HG02588 (cell line): ENCODE measurements around the gene USP17L24.
"Not testable (repeated sequence)": the region's sequence is repeated elsewhere in the genome, so short reads cannot be mapped to it uniquely, and the experiment has no call there.

ENCODE experiments used
- ATAC-seq: cut with Tn5 transposase; IDR thresholded peaks from one replicate; pipeline ENCODE4 v1.9.1; 2021; ENCODE audit warnings: mild to moderate bottlenecking, moderate library complexity; ENCODE audit not compliant: unreplicated experiment

USP17L24 gene, protein sequence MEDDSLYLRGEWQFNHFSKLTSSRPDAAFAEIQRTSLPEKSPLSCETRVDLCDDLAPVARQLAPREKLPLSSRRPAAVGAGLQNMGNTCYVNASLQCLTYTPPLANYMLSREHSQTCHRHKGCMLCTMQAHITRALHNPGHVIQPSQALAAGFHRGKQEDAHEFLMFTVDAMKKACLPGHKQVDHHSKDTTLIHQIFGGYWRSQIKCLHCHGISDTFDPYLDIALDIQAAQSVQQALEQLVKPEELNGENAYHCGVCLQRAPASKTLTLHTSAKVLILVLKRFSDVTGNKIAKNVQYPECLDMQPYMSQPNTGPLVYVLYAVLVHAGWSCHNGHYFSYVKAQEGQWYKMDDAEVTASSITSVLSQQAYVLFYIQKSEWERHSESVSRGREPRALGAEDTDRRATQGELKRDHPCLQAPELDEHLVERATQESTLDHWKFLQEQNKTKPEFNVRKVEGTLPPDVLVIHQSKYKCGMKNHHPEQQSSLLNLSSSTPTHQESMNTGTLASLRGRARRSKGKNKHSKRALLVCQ

DNA sequence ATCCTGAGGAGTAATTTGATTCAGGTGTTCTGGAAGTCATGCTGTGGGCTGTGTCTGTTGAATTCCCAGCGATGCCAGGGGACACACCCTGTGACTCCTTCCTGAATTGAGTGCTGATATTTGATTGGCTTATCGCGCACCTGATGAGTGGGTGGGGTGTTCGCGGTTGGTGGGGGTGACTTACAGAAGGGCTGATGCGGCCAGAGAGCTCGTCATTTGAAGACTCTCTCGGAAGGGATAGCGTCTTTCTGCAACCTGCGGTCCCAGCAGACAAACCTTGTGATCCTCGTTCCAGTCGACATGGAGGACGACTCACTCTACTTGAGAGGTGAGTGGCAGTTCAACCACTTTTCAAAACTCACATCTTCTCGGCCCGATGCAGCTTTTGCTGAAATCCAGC lies at the start of gene USP17L24:
Gene USP17L24, plus strand, starts transcription at position 301 of the 400 bp plus-strand sequence. Its CDS starts 0 bp downstream, at position 301.
- not testable (repeated sequence) for ATAC-seq

DNA sequence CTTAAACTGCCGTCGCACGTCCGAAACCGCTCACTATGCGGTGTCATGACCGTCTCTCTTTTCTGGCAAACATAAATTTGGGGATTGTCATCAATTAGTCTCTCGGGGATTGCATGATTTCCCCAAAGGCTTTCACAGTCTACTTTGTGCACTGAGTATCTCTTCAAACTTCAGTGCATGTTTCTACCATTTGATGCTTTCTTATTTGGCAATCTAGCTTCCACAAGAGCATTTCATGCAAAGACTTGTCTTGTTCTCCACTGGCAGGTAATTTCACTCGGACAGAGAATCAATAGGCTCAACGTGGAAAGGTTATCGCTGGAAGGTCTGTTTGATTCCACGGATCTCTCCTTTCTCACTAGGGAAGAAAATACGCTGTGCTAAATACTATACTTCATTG lies 774 bp upstream of the USP17L24 start:
- ATAC-seq: not testable (repeated sequence)

DNA sequence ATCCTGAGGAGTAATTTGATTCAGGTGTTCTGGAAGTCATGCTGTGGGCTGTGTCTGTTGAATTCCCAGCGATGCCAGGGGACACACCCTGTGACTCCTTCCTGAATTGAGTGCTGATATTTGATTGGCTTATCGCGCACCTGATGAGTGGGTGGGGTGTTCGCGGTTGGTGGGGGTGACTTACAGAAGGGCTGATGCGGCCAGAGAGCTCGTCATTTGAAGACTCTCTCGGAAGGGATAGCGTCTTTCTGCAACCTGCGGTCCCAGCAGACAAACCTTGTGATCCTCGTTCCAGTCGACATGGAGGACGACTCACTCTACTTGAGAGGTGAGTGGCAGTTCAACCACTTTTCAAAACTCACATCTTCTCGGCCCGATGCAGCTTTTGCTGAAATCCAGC lies 4.6 kb downstream of the USP17L24 start, which contains the start of gene USP17L25:
Gene USP17L25, plus strand, starts transcription at position 301 of the 400 bp plus-strand sequence. Its CDS starts 0 bp downstream, at position 301.
- not testable (repeated sequence) for ATAC-seq

DNA sequence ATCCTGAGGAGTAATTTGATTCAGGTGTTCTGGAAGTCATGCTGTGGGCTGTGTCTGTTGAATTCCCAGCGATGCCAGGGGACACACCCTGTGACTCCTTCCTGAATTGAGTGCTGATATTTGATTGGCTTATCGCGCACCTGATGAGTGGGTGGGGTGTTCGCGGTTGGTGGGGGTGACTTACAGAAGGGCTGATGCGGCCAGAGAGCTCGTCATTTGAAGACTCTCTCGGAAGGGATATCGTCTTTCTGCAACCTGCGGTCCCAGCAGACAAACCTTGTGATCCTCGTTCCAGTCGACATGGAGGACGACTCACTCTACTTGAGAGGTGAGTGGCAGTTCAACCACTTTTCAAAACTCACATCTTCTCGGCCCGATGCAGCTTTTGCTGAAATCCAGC lies 9.4 kb downstream of the USP17L24 start, which contains the start of gene USP17L26:
Gene USP17L26, plus strand, starts transcription at position 301 of the 400 bp plus-strand sequence. Its CDS starts 0 bp downstream, at position 301.
- ATAC-seq: not testable (repeated sequence)

DNA sequence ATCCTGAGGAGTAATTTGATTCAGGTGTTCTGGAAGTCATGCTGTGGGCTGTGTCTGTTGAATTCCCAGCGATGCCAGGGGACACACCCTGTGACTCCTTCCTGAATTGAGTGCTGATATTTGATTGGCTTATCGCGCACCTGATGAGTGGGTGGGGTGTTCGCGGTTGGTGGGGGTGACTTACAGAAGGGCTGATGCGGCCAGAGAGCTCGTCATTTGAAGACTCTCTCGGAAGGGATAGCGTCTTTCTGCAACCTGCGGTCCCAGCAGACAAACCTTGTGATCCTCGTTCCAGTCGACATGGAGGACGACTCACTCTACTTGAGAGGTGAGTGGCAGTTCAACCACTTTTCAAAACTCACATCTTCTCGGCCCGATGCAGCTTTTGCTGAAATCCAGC lies 14.1 kb downstream of the USP17L24 start, which contains the start of gene USP17L5:
Gene USP17L5, plus strand, starts transcription at position 301 of the 400 bp plus-strand sequence. Its CDS starts 0 bp downstream, at position 301.
- not testable (repeated sequence) for ATAC-seq

DNA sequence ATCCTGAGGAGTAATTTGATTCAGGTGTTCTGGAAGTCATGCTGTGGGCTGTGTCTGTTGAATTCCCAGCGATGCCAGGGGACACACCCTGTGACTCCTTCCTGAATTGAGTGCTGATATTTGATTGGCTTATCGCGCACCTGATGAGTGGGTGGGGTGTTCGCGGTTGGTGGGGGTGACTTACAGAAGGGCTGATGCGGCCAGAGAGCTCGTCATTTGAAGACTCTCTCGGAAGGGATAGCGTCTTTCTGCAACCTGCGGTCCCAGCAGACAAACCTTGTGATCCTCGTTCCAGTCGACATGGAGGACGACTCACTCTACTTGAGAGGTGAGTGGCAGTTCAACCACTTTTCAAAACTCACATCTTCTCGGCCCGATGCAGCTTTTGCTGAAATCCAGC lies 18.9 kb downstream of the USP17L24 start, which contains the start of gene USP17L27:
Gene USP17L27, plus strand, starts transcription at position 301 of the 400 bp plus-strand sequence. Its CDS starts 0 bp downstream, at position 301.
- not testable (repeated sequence) for ATAC-seq

DNA sequence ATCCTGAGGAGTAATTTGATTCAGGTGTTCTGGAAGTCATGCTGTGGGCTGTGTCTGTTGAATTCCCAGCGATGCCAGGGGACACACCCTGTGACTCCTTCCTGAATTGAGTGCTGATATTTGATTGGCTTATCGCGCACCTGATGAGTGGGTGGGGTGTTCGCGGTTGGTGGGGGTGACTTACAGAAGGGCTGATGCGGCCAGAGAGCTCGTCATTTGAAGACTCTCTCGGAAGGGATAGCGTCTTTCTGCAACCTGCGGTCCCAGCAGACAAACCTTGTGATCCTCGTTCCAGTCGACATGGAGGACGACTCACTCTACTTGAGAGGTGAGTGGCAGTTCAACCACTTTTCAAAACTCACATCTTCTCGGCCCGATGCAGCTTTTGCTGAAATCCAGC lies 23.6 kb downstream of the USP17L24 start, which contains the start of gene USP17L28:
Gene USP17L28, plus strand, starts transcription at position 301 of the 400 bp plus-strand sequence. Its CDS starts 0 bp downstream, at position 301.
- not testable (repeated sequence) for ATAC-seq

DNA sequence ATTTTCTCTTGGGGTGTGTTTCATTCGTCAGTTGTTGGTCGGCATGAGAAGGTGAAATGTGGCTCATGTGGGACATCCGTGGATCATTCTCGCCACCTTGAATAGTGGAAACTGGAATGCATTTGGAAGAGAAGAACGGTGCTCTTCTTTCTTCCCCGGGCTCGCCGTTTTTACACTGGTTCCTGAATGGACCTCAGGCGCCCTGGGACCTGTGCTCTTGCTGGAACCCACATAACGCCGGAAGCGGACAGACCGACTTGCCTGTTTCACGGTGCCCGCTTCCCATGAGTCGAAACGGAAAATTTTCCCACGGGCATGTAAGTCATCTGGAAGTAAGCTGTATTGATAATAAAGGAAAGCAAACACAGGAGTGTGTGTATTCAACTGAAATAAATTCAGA lies 25.9 kb downstream of the USP17L24 start:
- ATAC-seq: not testable (repeated sequence)

DNA sequence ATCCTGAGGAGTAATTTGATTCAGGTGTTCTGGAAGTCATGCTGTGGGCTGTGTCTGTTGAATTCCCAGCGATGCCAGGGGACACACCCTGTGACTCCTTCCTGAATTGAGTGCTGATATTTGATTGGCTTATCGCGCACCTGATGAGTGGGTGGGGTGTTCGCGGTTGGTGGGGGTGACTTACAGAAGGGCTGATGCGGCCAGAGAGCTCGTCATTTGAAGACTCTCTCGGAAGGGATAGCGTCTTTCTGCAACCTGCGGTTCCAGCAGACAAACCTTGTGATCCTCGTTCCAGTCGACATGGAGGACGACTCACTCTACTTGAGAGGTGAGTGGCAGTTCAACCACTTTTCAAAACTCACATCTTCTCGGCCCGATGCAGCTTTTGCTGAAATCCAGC lies 28.4 kb downstream of the USP17L24 start, which contains the start of gene USP17L29:
Gene USP17L29, plus strand, starts transcription at position 301 of the 400 bp plus-strand sequence. Its CDS starts 0 bp downstream, at position 301.
- not testable (repeated sequence) for ATAC-seq

DNA sequence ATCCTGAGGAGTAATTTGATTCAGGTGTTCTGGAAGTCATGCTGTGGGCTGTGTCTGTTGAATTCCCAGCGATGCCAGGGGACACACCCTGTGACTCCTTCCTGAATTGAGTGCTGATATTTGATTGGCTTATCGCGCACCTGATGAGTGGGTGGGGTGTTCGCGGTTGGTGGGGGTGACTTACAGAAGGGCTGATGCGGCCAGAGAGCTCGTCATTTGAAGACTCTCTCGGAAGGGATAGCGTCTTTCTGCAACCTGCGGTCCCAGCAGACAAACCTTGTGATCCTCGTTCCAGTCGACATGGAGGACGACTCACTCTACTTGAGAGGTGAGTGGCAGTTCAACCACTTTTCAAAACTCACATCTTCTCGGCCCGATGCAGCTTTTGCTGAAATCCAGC lies 37.9 kb downstream of the USP17L24 start, which contains the start of gene USP17L30:
Gene USP17L30, plus strand, starts transcription at position 301 of the 400 bp plus-strand sequence. Its CDS starts 0 bp downstream, at position 301.
- ATAC-seq: not testable (repeated sequence)
